ENCODE results near the gene CEBPG.

CEBPG gene

DNA sequence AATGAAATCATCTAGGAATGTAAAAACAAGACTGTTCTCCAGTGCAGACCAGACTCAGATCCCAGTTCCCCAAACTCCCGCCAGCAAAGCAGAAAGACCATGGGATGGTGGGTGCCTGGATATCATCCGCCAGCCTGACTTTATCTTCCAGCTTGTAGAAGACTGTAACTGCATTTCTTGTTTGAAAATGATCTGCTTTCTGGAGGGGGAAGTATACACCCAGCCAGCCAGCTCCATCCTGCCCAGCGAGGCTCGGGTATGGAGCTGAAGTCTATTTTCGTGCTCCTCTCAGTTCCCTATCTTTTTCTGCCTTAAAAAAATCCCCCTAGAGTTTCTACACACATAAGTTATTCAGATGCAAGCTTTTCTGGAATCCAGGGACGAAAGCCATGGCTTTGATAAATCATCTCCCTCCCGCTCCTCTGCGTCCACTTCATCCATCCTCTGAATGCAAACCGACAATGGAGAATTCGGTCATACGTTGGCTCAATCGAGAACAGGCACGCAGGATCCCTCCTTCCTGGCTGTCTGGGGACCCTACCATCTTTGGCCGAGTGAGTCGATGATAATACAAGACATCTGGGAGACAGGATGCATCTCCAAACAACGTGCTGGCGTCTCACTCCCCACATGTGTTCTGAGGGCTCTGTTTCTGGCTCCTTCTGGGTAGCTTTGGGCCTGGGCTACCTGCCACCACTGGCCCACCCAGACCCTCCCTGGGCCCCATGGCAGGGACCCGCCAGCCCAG, 31.2 kb downstream of the CEBPG start:
- no peak for TF ChIP-seq POLR2A (IDR thresholded peaks at IDR 0.05; ENCODE audit: extremely low read depth, insufficient read length)
- TF ChIP-seq, protein P1, sequence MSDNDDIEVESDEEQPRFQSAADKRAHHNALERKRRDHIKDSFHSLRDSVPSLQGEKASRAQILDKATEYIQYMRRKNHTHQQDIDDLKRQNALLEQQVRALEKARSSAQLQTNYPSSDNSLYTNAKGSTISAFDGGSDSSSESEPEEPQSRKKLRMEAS (IDR thresholded peaks at IDR 0.05; ENCODE audit: low read depth, low read length), result no peak
- TF ChIP-seq, protein P2, sequence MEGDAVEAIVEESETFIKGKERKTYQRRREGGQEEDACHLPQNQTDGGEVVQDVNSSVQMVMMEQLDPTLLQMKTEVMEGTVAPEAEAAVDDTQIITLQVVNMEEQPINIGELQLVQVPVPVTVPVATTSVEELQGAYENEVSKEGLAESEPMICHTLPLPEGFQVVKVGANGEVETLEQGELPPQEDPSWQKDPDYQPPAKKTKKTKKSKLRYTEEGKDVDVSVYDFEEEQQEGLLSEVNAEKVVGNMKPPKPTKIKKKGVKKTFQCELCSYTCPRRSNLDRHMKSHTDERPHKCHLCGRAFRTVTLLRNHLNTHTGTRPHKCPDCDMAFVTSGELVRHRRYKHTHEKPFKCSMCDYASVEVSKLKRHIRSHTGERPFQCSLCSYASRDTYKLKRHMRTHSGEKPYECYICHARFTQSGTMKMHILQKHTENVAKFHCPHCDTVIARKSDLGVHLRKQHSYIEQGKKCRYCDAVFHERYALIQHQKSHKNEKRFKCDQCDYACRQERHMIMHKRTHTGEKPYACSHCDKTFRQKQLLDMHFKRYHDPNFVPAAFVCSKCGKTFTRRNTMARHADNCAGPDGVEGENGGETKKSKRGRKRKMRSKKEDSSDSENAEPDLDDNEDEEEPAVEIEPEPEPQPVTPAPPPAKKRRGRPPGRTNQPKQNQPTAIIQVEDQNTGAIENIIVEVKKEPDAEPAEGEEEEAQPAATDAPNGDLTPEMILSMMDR (IDR thresholded peaks at IDR 0.05; ENCODE audit: low read depth, low read length), result no peak
- no peak for TF ChIP-seq MYC (IDR thresholded peaks at IDR 0.05; ENCODE audit: low read depth, low read length)
- no peak overlapping the region for H3K4me3 ChIP-seq (ENCODE audit: low read depth, low read length)
- no peak for DNase-seq (ENCODE audit: low read depth)

DNA sequence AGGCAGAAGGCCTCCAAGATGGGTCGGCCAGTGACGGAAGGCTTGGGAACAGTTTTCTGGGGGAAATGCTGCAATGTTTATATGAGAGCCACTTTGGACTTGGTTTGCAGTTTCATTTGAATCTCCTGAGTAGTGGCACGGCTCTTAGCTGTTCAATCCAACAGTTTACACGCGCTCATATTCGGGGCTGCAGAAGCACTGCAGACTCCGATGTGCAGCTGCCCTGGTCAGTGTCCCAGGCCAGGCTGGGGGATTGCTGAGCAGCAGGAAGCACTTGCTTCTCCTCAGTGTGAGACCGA, 31.7 kb downstream of the CEBPG start:
- DNase-seq (ENCODE audit: low read depth), result no peak

DNA sequence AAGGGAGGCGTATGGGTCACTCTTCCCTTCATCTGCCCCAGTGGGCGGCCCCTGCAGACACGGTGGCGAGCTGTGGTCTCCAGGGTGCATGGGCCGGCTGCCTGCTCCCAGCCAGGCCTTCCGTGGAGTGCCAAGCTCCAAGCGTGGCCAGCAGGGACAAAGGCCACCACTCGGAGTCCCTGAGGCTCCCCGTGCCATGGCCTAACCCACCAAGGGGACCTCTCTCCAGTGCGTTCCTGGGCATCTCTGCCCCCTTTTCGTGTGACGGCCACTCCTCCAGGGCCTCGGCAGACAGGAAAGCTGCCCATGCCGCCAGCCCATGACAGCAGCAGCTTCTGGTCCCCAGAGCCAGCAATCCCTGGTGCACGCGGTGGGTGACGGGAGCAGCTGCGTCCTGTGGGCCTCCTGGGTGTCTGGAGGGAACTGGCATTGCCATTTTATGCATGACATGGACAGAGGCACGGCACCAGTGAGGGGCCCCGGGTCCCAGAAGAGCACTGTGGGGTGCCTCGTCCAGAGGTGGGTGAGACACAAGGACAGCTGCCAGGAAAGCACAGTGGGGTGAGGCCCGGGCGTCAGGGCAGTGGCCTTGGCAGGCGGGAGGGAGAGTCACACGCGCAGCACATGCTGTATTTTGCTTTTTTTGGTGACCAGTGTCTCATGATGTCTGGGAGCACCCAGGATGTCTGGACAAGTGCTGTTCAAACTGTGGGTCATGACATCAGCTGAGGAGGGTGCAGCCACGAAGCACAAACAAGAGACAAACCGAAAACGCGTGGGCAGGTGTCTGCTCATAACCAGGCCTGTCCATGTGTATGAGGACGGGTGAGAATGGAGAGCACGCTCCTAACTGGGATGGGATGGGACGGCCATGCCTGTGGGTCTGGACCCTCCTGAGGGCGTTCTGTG, 32.3 kb downstream of the CEBPG start:
- H3K4me3 ChIP-seq (ENCODE audit: low read depth, low read length), result no peak overlapping the region
- no peak for DNase-seq (ENCODE audit: low read depth)
- TF ChIP-seq, protein P2 (IDR thresholded peaks at IDR 0.05; ENCODE audit: low read depth, low read length), result no peak
- no peak for TF ChIP-seq MYC (IDR thresholded peaks at IDR 0.05; ENCODE audit: low read depth, low read length)
- TF ChIP-seq, protein P1 (IDR thresholded peaks at IDR 0.05; ENCODE audit: low read depth, low read length), result no peak

More for the DNA sequence above, 31.7 kb downstream of the CEBPG start:
- no peak overlapping the region for H3K4me3 ChIP-seq (ENCODE audit: low read depth, low read length)
- TF ChIP-seq, protein P1 (IDR thresholded peaks at IDR 0.05; ENCODE audit: low read depth, low read length), result no peak
- no peak for TF ChIP-seq MYC (IDR thresholded peaks at IDR 0.05; ENCODE audit: low read depth, low read length)
- TF ChIP-seq, protein P2 (IDR thresholded peaks at IDR 0.05; ENCODE audit: low read depth, low read length), result no peak
- no peak for TF ChIP-seq POLR2A (IDR thresholded peaks at IDR 0.05; ENCODE audit: extremely low read depth, insufficient read length)

DNA sequence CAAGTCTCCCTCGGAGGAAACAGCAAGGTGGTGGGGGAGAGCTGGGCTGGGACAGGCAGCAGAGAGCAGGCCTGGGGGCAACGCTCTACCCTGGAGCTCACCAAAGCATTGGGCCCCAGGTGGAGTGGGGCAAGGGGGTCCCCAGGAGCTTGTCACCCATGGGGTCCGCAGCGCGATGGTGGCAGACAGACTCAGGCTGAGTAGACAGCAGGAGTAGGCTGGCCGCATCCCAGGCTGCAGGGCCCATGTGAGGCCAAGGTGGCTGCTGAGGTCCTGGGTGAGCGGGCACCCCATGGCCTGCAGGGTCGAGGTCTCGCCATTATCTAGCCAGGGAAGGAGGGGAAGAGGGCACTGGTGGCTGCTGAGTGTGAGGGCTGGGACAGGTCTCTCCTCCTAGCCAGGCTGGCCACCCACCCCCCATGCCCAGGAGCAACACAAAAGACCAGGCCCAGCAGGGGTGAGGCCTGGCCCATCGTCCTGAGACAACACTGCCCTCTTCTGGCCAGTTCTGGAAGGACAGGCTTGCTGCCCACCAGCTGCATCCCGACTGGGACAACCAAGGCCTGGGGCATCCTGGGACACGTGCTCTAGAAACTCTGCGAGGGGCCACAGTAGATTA, 33.1 kb downstream of the CEBPG start:
- TF ChIP-seq MYC (IDR thresholded peaks at IDR 0.05; ENCODE audit: low read depth, low read length), result no peak; the same call in 1 of the 2 replicates
- no peak for TF ChIP-seq POLR2A (IDR thresholded peaks at IDR 0.05; ENCODE audit: extremely low read depth, insufficient read length)
- TF ChIP-seq, protein P2 (IDR thresholded peaks at IDR 0.05; ENCODE audit: low read depth, low read length), result peak; percentile 56
- TF ChIP-seq, protein P1 (IDR thresholded peaks at IDR 0.05; ENCODE audit: low read depth, low read length), result peak; percentile 71
- peak; percentile 76 for DNase-seq (ENCODE audit: low read depth)
- H3K4me3 ChIP-seq (ENCODE audit: low read depth, low read length), result no peak overlapping the region

DNA sequence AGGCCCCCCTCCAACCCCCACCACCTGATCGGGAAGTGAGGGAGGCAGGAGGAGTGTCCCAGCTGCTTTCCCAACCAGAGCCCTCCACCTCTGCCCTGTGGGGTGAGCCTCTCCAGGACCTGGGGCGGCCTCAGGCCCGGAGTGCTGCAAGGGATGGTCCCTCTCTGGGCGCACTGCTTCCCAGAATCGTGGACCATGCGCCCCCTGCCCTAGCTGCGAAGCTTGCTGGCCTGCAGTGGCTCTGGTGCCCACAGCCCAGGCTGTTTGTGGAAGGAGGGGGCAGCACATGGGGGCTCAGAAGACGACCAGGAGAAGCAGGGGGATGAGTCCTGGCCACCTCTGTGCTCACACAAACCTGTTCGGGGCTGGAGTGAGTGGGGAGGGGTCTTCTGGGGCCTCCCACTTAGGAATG, 33.6 kb downstream of the CEBPG start:
- no peak for TF ChIP-seq POLR2A (IDR thresholded peaks at IDR 0.05; ENCODE audit: extremely low read depth, insufficient read length)
- no peak for TF ChIP-seq MYC (IDR thresholded peaks at IDR 0.05; ENCODE audit: low read depth, low read length)
- TF ChIP-seq, protein P1 (IDR thresholded peaks at IDR 0.05; ENCODE audit: low read depth, low read length), result no peak
- TF ChIP-seq, protein P2 (IDR thresholded peaks at IDR 0.05; ENCODE audit: low read depth, low read length), result no peak
- no peak for DNase-seq (ENCODE audit: low read depth)
- H3K4me3 ChIP-seq (ENCODE audit: low read depth, low read length), result no peak overlapping the region
